Esophagus (tissue), 2 donors: ENCODE data around the gene RAB3IL1. TPM values are rescaled to one million over a fixed set of nuclear protein-coding genes. Genes with fewer than 3 reads are reported as not detected.

Source experiments
- H3K27ac ChIP-seq, 2 donors: one replicate each; pipeline ENCODE4 v1.5.1; 2013; ENCODE audit warnings: low read depth in 2 of 2, mild to moderate bottlenecking in 2 of 2, inconsistent platforms in 1 of 2, low read length in 1 of 2, moderate library complexity in 1 of 2
- H3K27me3 ChIP-seq, 2 donors: one replicate each; pipeline ENCODE4 v1.6.1; 2013; ENCODE audit warnings: low read length in 2 of 2, control low read depth in 1 of 2, mild to moderate bottlenecking in 1 of 2; ENCODE audit not compliant: insufficient read depth in 2 of 2, control insufficient read depth in 1 of 2
- H3K36me3 ChIP-seq, 2 donors: one replicate each; pipeline ENCODE4 v1.6.1; 2013; ENCODE audit warnings: low read length in 1 of 2; ENCODE audit not compliant: control insufficient read depth in 2 of 2, insufficient read depth in 2 of 2
- H3K4me1 ChIP-seq, 2 donors: one replicate each; pipeline ENCODE4 v1.6.1; 2013; ENCODE audit warnings: low read length in 1 of 2; ENCODE audit not compliant: control insufficient read depth in 2 of 2, insufficient read depth in 2 of 2
- H3K4me3 ChIP-seq, 2 donors: one replicate each; pipeline ENCODE4 v1.5.1; 2013; ENCODE audit warnings: low read length in 2 of 2, mild to moderate bottlenecking in 2 of 2, low read depth in 1 of 2, moderate library complexity in 1 of 2
- H3K9me3 ChIP-seq, 2 donors: one replicate each; pipeline ENCODE4 v1.6.1; 2013; ENCODE audit warnings: mild to moderate bottlenecking in 2 of 2, low read depth in 1 of 2, low read length in 1 of 2, moderate library complexity in 1 of 2; ENCODE audit not compliant: control insufficient read depth in 2 of 2, insufficient read depth in 1 of 2
- WGBS, 2 donors: extraction: QIAGEN DNeasy Blood & Tissue Kit; methylation state at CpG; one replicate each; pipeline ENCODE4 v1.1.7; 2013; 5-methylcytosine and 5-hydroxymethylcytosine counted together
- polyA plus RNA-seq, 2 donors: library from polyadenylated mRNA; stranded (reverse); fragments of 200-250 nt; gene quantifications; one replicate each; pipeline ENCODE4 v1.2.3, GENCODE V29; 2013
- donor health status: healthy with polysubstance abuse.
- donor health status: Bipolar disorder and iron deficiency.

RAB3IL1 gene
- polyA plus RNA-seq, 2 donors = 1.4 to 2.1 TPM

GRCh38 chr11:61945191-61945590, 27.8 kb upstream of the RAB3IL1 start:
- WGBS, 2 donors = 90 to 91% methylated on average over 13 of the region's 13 CpGs
- Histone ChIP-seq H3K36me3 (no peaks in the 10 kb centered on the region), H3K27ac (no peak overlapping the region), H3K27me3 (no peaks in the 10 kb centered on the region), H3K9me3 (no peaks in the 10 kb centered on the region), H3K4me1 (no peaks in the 10 kb centered on the region), H3K4me3 (no peak overlapping the region)

GRCh38 chr11:61940466-61940865, 23.1 kb upstream of the RAB3IL1 start:
- H3K27me3 ChIP-seq = no peaks in the 10 kb centered on the region
- H3K36me3 ChIP-seq = no peaks in the 10 kb centered on the region
- H3K27ac ChIP-seq = no peak overlapping the region
- no peaks in the 10 kb centered on the region for H3K9me3 ChIP-seq
- WGBS, 2 donors = 90 to 93% methylated on average over 10 of the region's 10 CpGs
- no peak overlapping the region for H3K4me3 ChIP-seq
- H3K4me1 ChIP-seq = no peaks in the 10 kb centered on the region

- Histone ChIP-seq H3K27ac (no peak overlapping the region), H3K4me3 (no peak overlapping the region), H3K9me3 (no peaks in the 10 kb centered on the region), H3K4me1 (no peaks in the 10 kb centered on the region), H3K36me3 (no peaks in the 10 kb centered on the region), H3K27me3 (no peaks in the 10 kb centered on the region)
- WGBS, 2 donors = 76 to 80% methylated on average over 2 of the region's 2 CpGs
Measured at GRCh38 chr11:61935861-61936260, 18.5 kb upstream of the RAB3IL1 start.

GRCh38 chr11:61930933-61931332, 13.6 kb upstream of the RAB3IL1 start:
- H3K4me3 ChIP-seq = no peak overlapping the region
- H3K27me3 ChIP-seq = no peaks in the 10 kb centered on the region
- WGBS, 2 donors = 88 to 93% methylated on average over 3 of the region's 3 CpGs
- no peaks in the 10 kb centered on the region for H3K36me3 ChIP-seq
- H3K27ac ChIP-seq = no peak overlapping the region
- H3K9me3 ChIP-seq = no peaks in the 10 kb centered on the region
- no peaks in the 10 kb centered on the region for H3K4me1 ChIP-seq

DNA sequence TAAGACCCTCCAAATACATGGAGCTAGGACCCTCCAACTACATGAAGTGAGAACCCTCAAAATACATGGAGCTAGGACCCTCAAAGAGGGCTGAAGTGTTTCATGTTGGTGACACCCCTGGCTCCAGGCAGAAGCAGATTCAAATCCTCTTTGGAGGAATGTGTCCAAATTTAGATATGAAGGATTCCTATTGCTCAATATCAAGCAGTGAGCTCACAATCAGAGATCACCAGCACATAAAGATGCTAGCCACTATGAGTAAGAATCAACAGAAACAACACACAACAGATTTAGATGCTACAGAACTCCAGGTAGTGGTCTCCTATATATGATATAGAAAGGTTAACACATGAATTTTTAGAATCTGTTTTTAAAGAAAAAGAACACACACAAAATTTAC, 11.2 kb upstream of the RAB3IL1 start:
- Histone ChIP-seq H3K36me3 (no peaks in the 10 kb centered on the region), H3K27ac (no peak overlapping the region), H3K27me3 (no peaks in the 10 kb centered on the region), H3K9me3 (no peaks in the 10 kb centered on the region), H3K4me3 (no peak overlapping the region), H3K4me1 (no peaks in the 10 kb centered on the region)

DNA sequence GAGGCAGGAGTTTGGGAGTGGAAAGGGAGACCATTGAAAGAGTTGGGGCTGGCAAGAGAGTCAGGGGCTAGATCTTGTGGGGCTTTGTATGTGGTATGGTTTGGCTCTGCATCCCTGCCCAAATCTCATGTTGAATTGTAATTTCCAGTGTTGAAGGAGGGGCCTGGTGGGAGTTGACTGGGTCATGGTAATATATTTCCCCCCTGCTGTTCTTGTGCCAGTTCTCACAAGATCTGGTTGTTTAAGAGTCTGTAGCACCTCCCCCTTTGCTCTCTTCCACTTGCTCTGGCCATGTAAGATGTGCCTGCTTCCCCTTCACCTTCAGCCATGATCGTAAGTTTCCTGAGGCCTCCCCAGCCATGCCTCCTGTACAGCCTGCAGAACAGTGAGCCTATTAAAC, 10.1 kb upstream of the RAB3IL1 start:
- no peak overlapping the region for H3K4me3 ChIP-seq
- H3K4me1 ChIP-seq = peaks cover 0 to 2% of the 10 kb centered on the region in 2 donors
- no peaks in the 10 kb centered on the region for H3K9me3 ChIP-seq
- H3K27me3 ChIP-seq = no peaks in the 10 kb centered on the region
- 95 to 97% methylated on average over 1 of the region's 1 CpG for WGBS, 2 donors
- H3K36me3 ChIP-seq = no peaks in the 10 kb centered on the region
- H3K27ac ChIP-seq = no peak overlapping the region

DNA sequence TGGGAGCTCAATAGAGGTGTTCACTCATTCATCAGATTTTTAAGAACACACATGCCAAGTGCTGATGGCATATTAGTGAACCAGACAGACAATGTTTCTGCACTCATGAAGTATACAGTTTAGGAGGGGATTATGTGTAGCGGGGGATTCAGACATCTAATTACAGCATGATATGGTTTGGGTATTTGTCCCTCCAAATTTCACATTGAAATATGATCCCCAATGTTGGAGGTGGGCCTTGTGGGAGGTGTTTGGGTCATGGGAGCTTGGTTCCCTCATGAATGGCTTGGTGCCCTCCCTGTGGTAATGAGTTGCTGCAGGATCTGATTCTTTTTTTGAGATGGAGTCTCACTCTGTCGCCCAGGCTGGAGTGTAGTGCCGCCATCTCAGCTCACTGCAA, 8.9 kb upstream of the RAB3IL1 start:
- WGBS, 2 donors = 94 to 99% methylated on average over 3 of the region's 3 CpGs
- Histone ChIP-seq H3K9me3 (no peaks in the 10 kb centered on the region), H3K4me3 (no peak overlapping the region), H3K36me3 (no peaks in the 10 kb centered on the region), H3K27ac (no peak overlapping the region), H3K27me3 (no peaks in the 10 kb centered on the region), H3K4me1 (peaks cover 0 to 2% of the 10 kb centered on the region in 2 donors)

DNA sequence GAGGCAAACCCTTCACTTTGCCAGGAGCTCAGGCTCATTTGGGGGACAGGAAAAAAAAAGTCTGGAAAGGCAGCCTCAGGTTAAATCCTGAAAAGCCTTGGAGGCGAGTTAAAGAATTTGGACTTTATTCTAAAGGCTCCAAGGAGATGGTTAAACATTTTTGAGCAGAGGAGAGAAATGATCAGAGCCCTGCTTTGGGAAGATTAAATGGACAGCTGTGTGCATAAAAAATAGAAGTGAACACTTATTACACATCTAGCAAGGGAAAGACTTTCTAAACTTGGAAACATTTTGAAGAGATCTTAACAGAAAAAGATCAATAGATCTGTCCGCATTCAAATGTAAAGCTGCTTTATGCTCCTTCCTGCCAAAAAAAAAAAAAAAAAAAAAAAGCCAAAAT, 8.4 kb upstream of the RAB3IL1 start:
- H3K36me3 ChIP-seq = no peaks in the 10 kb centered on the region
- H3K4me3 ChIP-seq = no peak overlapping the region
- H3K27ac ChIP-seq = no peak overlapping the region
- WGBS, 2 donors = 86 to 92% methylated on average over 2 of the region's 2 CpGs
- no peaks in the 10 kb centered on the region for H3K9me3 ChIP-seq
- H3K27me3 ChIP-seq = no peaks in the 10 kb centered on the region
- H3K4me1 ChIP-seq = peaks cover 0 to 2% of the 10 kb centered on the region in 2 donors

GRCh38 chr11:61924064-61924455, 6.7 kb upstream of the RAB3IL1 start:
- Histone ChIP-seq H3K4me3 (no peak overlapping the region), H3K27me3 (no peaks in the 10 kb centered on the region), H3K27ac (peak overlapping the region; percentile 62 to 78), H3K4me1 (peaks cover 0 to 2% of the 10 kb centered on the region in 2 donors), H3K36me3 (no peaks in the 10 kb centered on the region), H3K9me3 (no peaks in the 10 kb centered on the region)
- 64 to 74% methylated on average over 6 of the region's 6 CpGs for WGBS, 2 donors

DNA sequence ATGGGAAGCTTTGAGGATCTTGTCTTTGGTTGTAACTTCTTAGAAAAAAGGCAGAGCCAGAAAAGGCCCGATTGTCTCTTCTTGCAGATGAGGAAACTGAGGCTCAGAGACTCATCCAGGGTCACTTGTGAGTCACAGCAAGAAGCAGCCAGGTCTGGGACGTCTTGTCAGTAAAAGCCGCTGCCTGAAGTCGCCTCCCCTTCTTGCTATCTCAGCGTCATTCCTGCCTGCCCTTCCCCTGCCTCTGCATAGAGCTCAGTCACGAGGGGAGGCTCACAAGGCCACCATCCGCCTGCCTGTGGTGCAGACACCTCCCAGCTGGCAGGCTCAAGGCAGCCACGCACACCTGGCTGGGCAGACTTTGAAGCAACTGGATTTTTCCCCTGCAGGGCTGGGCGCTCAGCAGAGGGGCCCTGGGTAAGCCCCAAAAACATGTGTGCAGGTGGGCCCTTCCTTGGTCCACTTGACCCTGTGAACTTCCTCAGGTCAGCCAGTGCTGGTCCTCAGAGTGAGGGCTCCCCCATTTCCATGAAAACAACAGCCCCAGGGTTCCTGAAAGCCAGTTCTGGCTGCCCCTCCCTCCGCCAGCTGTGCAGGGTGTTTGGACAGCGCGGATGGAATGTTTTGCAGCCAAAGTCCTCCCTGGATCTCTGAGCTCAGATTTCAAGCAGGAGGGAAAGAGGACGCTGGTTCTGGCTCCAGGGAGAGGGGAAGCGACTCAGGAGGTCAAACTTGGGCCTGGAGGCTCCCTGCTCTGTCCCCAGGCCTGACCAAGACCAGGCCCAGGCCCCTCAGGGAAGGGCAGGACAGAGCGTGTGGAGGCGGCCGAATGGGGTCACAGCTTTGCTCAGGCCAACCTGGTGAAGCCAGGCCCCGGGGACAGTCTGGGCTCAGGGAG, 6.0 kb upstream of the RAB3IL1 start:
- H3K36me3 ChIP-seq = no peaks in the 10 kb centered on the region
- WGBS, 2 donors = 38 to 42% methylated on average over 18 of the region's 18 CpGs
- no peak overlapping the region for H3K4me3 ChIP-seq
- H3K27me3 ChIP-seq = no peaks in the 10 kb centered on the region
- H3K4me1 ChIP-seq = peaks cover 0 to 2% of the 10 kb centered on the region in 2 donors
- no peaks in the 10 kb centered on the region for H3K9me3 ChIP-seq
- peak overlapping the region; percentile 62 to 78 for H3K27ac ChIP-seq
